ENCODE measurements around the gene TMEM178B. TPM values are rescaled to one million over a fixed set of nuclear protein-coding genes. Genes with fewer than 3 reads are reported as not detected.
A peak's percentile ranks its signal among the peaks of the same experiment; 100 is the strongest.

TMEM178B gene
- total and polyA plus RNA-seq, 2 of the 13 experiments (the other 11 are each of a cell fraction or from before 2014, with no cell fraction given) = 0.01 to 0.02 TPM

- no peak for TF ChIP-seq ZBTB4 (CRISPR knock-in tag; IDR thresholded peaks at IDR 0.05; ENCODE audit: borderline replicate concordance)
- TF ChIP-seq HHEX (CRISPR knock-in tag; IDR thresholded peaks at IDR 0.05) = no peak
These were observed 214.8 kb downstream of the TMEM178B start (continued) for GRCh38 chr7:141288626-141289025.

GRCh38 chr7:141290365-141290764 is 216.5 kb downstream of the TMEM178B start:
- ChIA-PET CTCF (ENCODE audit: low intra/inter-chr PET ratio, low total read pairs) (no interaction called here), POLR2A (no interaction called here)
- intact Hi-C loops (cut with micrococcal nuclease; ENCODE audit: unreplicated experiment) (no loop called here), in situ Hi-C loops (cut with HindIII; ENCODE audit: extremely low pct_ligation_motif_present, low pct_unique_long_range_greater_than_20kb) (no loop called here)
- Histone ChIP-seq H3K36me3 (replicated peaks in 1 of 2; ENCODE audit: control insufficient read depth in 1 of 2, insufficient read depth in 2 of 2, low read length in 2 of 2) (no peaks in the 10 kb centered on the region), H3K9me3 (ENCODE audit: low read length) (no peaks in the 10 kb centered on the region), H3K4me2 (ENCODE audit: low read depth, low read length) (no peak overlapping the region), H3K4me3 (replicated peaks in 1 of 3; ENCODE audit: insufficient read depth in 1 of 3, low read depth in 2 of 3, low read length in 3 of 3) (no peak overlapping the region), H3K9ac (ENCODE audit: insufficient read depth, low read depth, low read length) (no peak overlapping the region), H2AFZ (ENCODE audit: low read length) (no peak overlapping the region), H4K20me1 (ENCODE audit: insufficient read depth, low read length) (no peaks in the 10 kb centered on the region), H3K27me3 (ENCODE audit: control insufficient read depth in 1 of 2, insufficient read depth in 2 of 2, low read length in 2 of 2) (peaks cover 0 to 5% of the 10 kb centered on the region in 2 experiments; a peak in 1 of 5 replicates), H3K4me1 (ENCODE audit: insufficient read depth, low read length) (no peaks in the 10 kb centered on the region), H3K79me2 (ENCODE audit: insufficient read depth, low read length) (no peaks in the 10 kb centered on the region), H3K27ac (ENCODE audit: extremely low read length, insufficient read depth, low read length) (no peak overlapping the region)
- no TSS peak for BruUV-seq (replicated peaks)
- DNase-seq (ENCODE audit: low spot score) = no peak
- no peak for ATAC-seq
- TF ChIP-seq RFXANK (CRISPR knock-in tag; IDR thresholded peaks at IDR 0.05) (no peak), ZFP62 (CRISPR knock-in tag; IDR thresholded peaks at IDR 0.05) (no peak), EED (CRISPR knock-in tag; IDR thresholded peaks at IDR 0.05) (no peak), MNT (IDR thresholded peaks at IDR 0.05) (peak; percentile 96), RNF2 (conservative IDR thresholded peaks at IDR 0.05; ENCODE audit: low read depth) (no peak), ZNF652 (CRISPR knock-in tag; IDR thresholded peaks at IDR 0.05; ENCODE audit: borderline replicate concordance, low read depth) (no peak), ZNF335 (CRISPR knock-in tag; IDR thresholded peaks at IDR 0.05) (no peak), ZFP41 (CRISPR knock-in tag; IDR thresholded peaks at IDR 0.05; ENCODE audit: borderline replicate concordance) (no peak)
- WGBS (ENCODE audit: low lambda C conversion rate) = 35% methylated on average over 8 of the region's 8 CpGs
- FAIRE-seq = no peak

All from HepG2 (cell line).